Stomach (tissue), 4 donors: ENCODE data around the gene OGA.

ENCODE experiments used
- POLR2A ChIP-seq, 4 donors: fragments of 450-650 bp; IDR thresholded peaks; one replicate each; pipeline ENCODE4 v1.6.1; 2016; ENCODE audit warnings: antibody characterized with exemption in 4 of 4, control low read depth in 2 of 4, mild to moderate bottlenecking in 1 of 4, moderate library complexity in 1 of 4
- TF ChIP-seq, protein P1 (sequence below), 7 experiments: fragments of 450-650 bp in 4 of 7; fragments of 200-600 bp in 3 of 7; sonication (generic) in 3 of 7; IDR thresholded peaks; one replicate each; pipeline ENCODE4 v1.5.1; 2016 to 2019; ENCODE audit warnings: antibody characterized with exemption in 7 of 7, control low read depth in 2 of 7, mild to moderate bottlenecking in 1 of 7

DNA sequence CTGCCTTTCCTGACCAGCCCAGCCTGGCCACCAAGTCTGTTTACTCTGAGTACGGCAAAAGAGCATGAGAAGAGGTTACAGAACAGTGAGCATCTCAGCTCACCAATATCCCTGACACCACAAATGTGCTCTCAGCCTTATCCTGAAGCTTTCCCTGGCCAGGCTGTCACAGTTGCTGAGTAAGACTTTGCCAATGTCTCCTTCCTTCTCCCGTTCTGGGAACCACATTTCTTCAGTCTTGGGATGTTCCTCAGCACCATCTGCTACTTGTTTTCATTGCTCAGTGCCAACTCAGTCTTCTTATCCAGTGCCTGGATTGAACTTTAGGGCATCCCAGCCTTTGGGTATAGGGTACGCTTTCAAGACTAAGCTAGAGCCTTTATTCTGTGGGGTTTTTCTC lies 32.5 kb upstream of the OGA start:
- TF ChIP-seq, protein P1, sequence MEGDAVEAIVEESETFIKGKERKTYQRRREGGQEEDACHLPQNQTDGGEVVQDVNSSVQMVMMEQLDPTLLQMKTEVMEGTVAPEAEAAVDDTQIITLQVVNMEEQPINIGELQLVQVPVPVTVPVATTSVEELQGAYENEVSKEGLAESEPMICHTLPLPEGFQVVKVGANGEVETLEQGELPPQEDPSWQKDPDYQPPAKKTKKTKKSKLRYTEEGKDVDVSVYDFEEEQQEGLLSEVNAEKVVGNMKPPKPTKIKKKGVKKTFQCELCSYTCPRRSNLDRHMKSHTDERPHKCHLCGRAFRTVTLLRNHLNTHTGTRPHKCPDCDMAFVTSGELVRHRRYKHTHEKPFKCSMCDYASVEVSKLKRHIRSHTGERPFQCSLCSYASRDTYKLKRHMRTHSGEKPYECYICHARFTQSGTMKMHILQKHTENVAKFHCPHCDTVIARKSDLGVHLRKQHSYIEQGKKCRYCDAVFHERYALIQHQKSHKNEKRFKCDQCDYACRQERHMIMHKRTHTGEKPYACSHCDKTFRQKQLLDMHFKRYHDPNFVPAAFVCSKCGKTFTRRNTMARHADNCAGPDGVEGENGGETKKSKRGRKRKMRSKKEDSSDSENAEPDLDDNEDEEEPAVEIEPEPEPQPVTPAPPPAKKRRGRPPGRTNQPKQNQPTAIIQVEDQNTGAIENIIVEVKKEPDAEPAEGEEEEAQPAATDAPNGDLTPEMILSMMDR (IDR thresholded peaks at IDR 0.05) = no peak
- no peak for TF ChIP-seq POLR2A (IDR thresholded peaks at IDR 0.05)
